CD4-positive, alpha-beta memory T cell (primary cell): Measurements from ENCODE around the gene PCGF1. TPM values are rescaled to one million over a fixed set of nuclear protein-coding genes. Genes with fewer than 3 reads are reported as not detected.
A peak's percentile ranks its signal among the peaks of the same experiment; 100 is the strongest.

Source experiments
- CTCF ChIA-PET: fragments of 350-600 bp; sonication (Branson Sonifier 250); formaldehyde crosslinking; loops from one replicate; lab custom pipeline; 2021; ENCODE audit warnings: inconsistent platforms; ENCODE audit not compliant: partially characterized antibody; lab: Charles Lee
- POLR2A ChIA-PET: fragments of 350-600 bp; sonication (Branson Sonifier 250); formaldehyde crosslinking; loops from one replicate; lab custom pipeline; 2021; ENCODE audit not compliant: partially characterized antibody; lab: Charles Lee
- DNase-seq, 5 donors: peaks; one replicate each; pipeline versions ENCODE4 v3.0.0 to v3.0.0-alpha.2; 2020 to 2022; ENCODE audit warnings: mixed read lengths in 1 of 5
- H3K27ac ChIP-seq: one replicate; pipeline ENCODE4 v1.7.0; 2013; ENCODE audit warnings: low read depth, low read length
- H3K27me3 ChIP-seq: 2 replicates; pipeline ENCODE4 v1.7.0; 2013; ENCODE audit warnings: mild to moderate bottlenecking, low read length, moderate library complexity; ENCODE audit not compliant: insufficient read depth
- H3K36me3 ChIP-seq: 2 replicates; pipeline ENCODE4 v1.7.0; 2013; ENCODE audit warnings: mild to moderate bottlenecking, low read length, moderate library complexity; ENCODE audit not compliant: insufficient read depth
- H3K4me1 ChIP-seq: 2 replicates; pipeline ENCODE4 v1.7.0; 2013; ENCODE audit warnings: mild to moderate bottlenecking, low read length, moderate library complexity; ENCODE audit not compliant: insufficient read depth
- H3K4me3 ChIP-seq, 2 donors: one replicate each; pipeline ENCODE4 v1.7.0; 2013; ENCODE audit warnings: low read length in 2 of 2, mild to moderate bottlenecking in 1 of 2
- H3K9me3 ChIP-seq, 2 donors: one replicate each; pipeline ENCODE4 v1.7.0; 2013; ENCODE audit warnings: low read length in 2 of 2, control low read depth in 1 of 2; ENCODE audit not compliant: control insufficient read depth in 1 of 2
- H3K27ac Mint-ChIP-seq, 7 donors: one replicate each; pipeline ENCODE4 v1.8.0; 2020 to 2021; ENCODE audit warnings: mixed read lengths in 7 of 7, mild to moderate bottlenecking in 6 of 7, inconsistent platforms in 3 of 7, moderate library complexity in 3 of 7
- H3K27me3 Mint-ChIP-seq, 2 donors: one replicate each; pipeline ENCODE4 v1.8.0; 2020 to 2021; ENCODE audit warnings: mixed read lengths in 2 of 2
- H3K36me3 Mint-ChIP-seq, 2 donors: one replicate each; pipeline ENCODE4 v1.8.0; 2020 to 2021; ENCODE audit warnings: mixed read lengths in 2 of 2, inconsistent platforms in 1 of 2, mild to moderate bottlenecking in 1 of 2
- H3K4me1 Mint-ChIP-seq, 4 donors: one replicate each; pipeline ENCODE4 v1.8.0; 2020 to 2021; ENCODE audit warnings: mixed read lengths in 4 of 4, mild to moderate bottlenecking in 1 of 4
- H3K4me3 Mint-ChIP-seq, 8 donors: one replicate each; pipeline ENCODE4 v1.8.0; 2020 to 2021; ENCODE audit warnings: mixed read lengths in 8 of 8, mild to moderate bottlenecking in 7 of 8, moderate library complexity in 6 of 8, inconsistent platforms in 3 of 8
- H3K9me3 Mint-ChIP-seq, 8 donors: one replicate each; pipeline ENCODE4 v1.8.0; 2020 to 2021; ENCODE audit warnings: mixed read lengths in 8 of 8, mild to moderate bottlenecking in 5 of 8, inconsistent platforms in 3 of 8, moderate library complexity in 1 of 8
- intact Hi-C: fragments of 100-400 bp; cut with micrococcal nuclease; formaldehyde crosslinking; loops from one replicate; pipeline ENCODE4 v1.15.1; 2023
- polyA plus RNA-seq, 2 donors: library from polyadenylated mRNA; unstranded; fragments of 300-500 nt; fragmentation: Illumina TruSeq; gene quantifications; one replicate each; pipeline ENCODE4 v1.2.3, GENCODE V29; 2021
- total RNA-seq, 2 experiments: library from RNA; stranded (reverse); gene quantifications; one replicate each; pipeline ENCODE4 v1.2.3, GENCODE V29; 2021

Gene PCGF1
- total and polyA plus RNA-seq, 4 experiments from 2014 or later: 10.4 to 42.2 (median 23.9) TPM

DNA sequence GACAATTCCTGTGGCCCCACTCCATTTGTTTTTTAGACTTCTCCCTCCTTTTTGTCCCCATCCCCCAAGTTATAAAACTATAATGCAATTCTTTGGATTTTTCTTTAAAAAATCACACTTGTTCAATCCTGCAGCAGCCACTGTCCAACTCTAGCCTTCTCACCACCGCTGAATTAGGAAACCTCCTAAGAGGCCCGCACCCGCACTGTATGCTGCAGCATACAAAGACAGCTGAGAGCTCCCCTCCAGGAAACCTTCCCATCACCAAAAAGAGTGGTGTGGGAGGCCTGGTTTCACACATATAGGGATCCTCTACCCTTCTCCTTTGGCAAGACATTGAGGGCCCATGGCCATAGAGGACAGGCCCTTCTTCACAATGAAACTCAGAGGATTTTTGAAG, 2.9 kb downstream of the PCGF1 start:
- H3K27ac Mint-ChIP-seq: peak overlapping the region in 1 of 7 donors; percentile 15
- Histone ChIP-seq H3K4me1 (peaks cover 41% of the 10 kb centered on the region), H3K27ac (no peak overlapping the region), H3K27me3 (peaks cover 35% of the 10 kb centered on the region), H3K9me3 (no peaks in the 10 kb centered on the region), H3K4me3 (no peak overlapping the region), H3K36me3 (peaks cover 15% of the 10 kb centered on the region)
- H3K4me1 Mint-ChIP-seq: peaks cover 18 to 84% (median 51%) of the 10 kb centered on the region in 4 donors
- H3K9me3 Mint-ChIP-seq: peaks cover 0 to 4% (median 0%) of the 10 kb centered on the region in 8 donors
- CTCF ChIA-PET: interaction anchor here (1.0 to 2.1 kb wide), 2 partner anchors 17 to 26 kb away, joined by 3 to 17 read pairs; partner anchors contain the start of genes AUP1 and HTRA2
- intact Hi-C loops: no loop called here
- POLR2A ChIA-PET: interaction anchor here (1.2 to 8.0 kb wide), 8 partner anchors 13 to 50 kb away, joined by 3 to 60 read pairs (median 12); partner anchors contain the start of genes AUP1, CCDC142, DQX1 and HTRA2
- DNase-seq: no peak
- peaks cover 30 to 34% of the 10 kb centered on the region in 2 donors for H3K36me3 Mint-ChIP-seq
- peaks cover 16 to 63% of the 10 kb centered on the region in 2 donors for H3K27me3 Mint-ChIP-seq
- peak overlapping the region in 7 of 8 donors; percentile 2 to 78 (median 49) for H3K4me3 Mint-ChIP-seq

DNA sequence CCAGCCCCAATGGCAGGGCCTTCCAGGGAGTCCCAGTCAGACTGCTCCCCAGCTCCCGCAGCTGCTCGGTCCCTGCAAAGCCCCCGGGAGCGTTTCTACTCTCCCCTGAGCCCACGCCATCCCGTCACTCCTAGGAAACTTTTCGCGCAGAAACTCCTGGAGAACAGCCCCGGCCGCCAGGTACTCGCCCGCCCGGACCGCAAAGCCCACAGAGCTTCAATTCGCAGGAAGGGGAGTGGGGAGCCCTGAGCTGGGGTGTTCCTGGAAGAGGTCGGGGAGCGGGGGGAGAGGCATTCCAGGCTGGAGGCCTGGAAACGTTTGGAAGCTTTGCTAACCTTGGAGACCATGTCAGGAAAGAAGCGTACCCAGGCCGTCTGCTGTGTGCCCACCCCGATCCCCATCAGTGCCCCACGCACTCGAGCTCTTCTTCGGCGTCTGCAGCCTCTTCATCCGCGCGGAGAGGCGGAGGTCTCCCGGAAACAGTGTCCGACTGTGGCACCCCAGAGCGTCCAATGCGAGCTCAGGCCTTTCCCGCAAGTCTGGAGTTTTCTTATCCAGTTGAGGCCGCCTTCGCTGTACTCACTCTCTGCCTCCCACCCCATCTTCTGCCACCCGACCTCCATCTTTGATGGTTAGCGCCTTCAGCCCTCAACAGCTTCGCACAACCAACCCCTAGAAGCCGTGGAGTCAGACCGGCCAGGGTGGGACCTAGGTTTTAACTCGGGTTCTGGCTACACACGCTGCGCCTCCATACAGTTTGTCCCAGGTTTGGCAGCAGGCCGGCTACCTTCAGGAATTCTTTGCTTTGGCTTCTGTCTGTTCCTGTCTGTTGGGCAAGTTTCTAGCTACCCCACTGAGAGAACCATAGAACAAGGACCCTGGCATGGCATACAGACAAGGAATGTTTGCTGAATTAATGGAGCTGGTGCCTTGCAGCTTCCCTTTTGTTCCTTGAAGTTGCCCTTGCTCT, 3.7 kb downstream of the PCGF1 start:
- H3K27me3 Mint-ChIP-seq: peaks cover 20 to 68% of the 10 kb centered on the region in 2 donors
- H3K27ac Mint-ChIP-seq: peak overlapping the region in 2 of 7 donors; percentile 54 to 60
- DNase-seq: no peak
- Histone ChIP-seq H3K4me3 (peak overlapping the region in 1 of 2 donors; percentile 49), H3K27ac (no peak overlapping the region), H3K36me3 (peaks cover 15% of the 10 kb centered on the region), H3K27me3 (peaks cover 36% of the 10 kb centered on the region), H3K9me3 (no peaks in the 10 kb centered on the region), H3K4me1 (peaks cover 49% of the 10 kb centered on the region)
- peaks cover 0 to 4% (median 0%) of the 10 kb centered on the region in 8 donors for H3K9me3 Mint-ChIP-seq
- H3K36me3 Mint-ChIP-seq: peaks cover 30 to 34% of the 10 kb centered on the region in 2 donors
- POLR2A ChIA-PET: interaction anchor here (1.1 to 8.0 kb wide), 10 partner anchors 10 to 49 kb away, joined by 3 to 60 read pairs (median 8); partner anchors contain the start of genes AUP1, CCDC142, DQX1 and HTRA2
- intact Hi-C loops: no loop called here
- CTCF ChIA-PET: interaction anchor here (0.8 to 2.1 kb wide), 5 partner anchors 18 to 47 kb away, joined by 3 to 17 read pairs (median 4); partner anchors contain the start of genes AUP1, CCDC142, HTRA2 and TTC31
- peaks cover 23 to 90% (median 56%) of the 10 kb centered on the region in 4 donors for H3K4me1 Mint-ChIP-seq
- peak overlapping the region in 7 of 8 donors; percentile 55 to 79 (median 74) for H3K4me3 Mint-ChIP-seq

DNA sequence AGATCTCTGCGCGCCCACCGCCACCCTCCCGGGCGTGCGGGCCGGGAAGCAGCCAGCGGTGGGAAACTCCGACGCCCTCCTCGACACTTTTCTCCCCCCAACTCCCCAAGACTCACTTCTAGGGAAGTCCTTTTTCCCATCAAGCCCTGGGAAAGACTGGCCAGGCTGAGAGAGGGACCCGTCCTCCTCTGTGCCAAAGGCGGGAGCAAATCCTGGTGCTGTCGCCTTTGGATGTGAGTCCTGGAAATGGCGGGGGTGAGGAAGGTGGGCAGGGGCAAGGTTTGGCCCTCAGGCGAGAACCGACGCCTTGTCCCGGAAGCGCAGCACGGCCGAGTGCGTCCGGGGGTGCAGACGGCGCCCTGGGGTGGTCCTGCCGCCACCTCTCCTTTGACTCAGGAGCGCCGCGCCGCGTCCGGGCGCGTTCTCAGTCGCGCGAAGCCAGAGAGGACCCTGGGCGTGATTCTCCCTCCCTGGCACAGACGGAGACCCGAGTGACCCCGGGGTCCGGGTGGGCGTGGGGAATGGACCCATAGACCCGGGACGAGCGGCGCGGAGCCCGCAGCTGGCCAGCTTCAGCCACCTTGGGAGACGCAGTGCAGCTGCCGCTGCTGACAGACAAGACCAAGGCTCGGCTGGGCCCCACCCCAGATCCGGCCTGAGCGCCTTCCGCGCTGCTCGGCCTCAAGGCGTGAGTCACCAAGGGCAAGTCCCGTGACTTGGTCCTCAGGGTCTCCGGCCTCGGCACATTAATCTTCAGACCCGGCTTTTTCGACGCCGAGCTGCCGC, 4.6 kb downstream of the PCGF1 start:
- peaks cover 15% of the 10 kb centered on the region for H3K36me3 ChIP-seq
- H3K27ac Mint-ChIP-seq: peak overlapping the region in 2 of 7 donors; percentile 54 to 60
- peak in 1 of 5 donors; percentile 35 for DNase-seq
- ChIA-PET POLR2A (interaction anchor here (1.1 to 8.0 kb wide), 7 partner anchors 9 to 45 kb away, joined by 3 to 60 read pairs (median 14); partner anchors contain the start of genes AUP1, CCDC142, HTRA2 and MRPL53), CTCF (interaction anchor here (0.8 to 2.1 kb wide), 4 partner anchors 20 to 46 kb away, joined by 3 to 17 read pairs (median 5); partner anchors contain the start of genes AUP1, CCDC142, HTRA2 and TTC31)
- peaks cover 20 to 90% (median 55%) of the 10 kb centered on the region in 4 donors for H3K4me1 Mint-ChIP-seq
- intact Hi-C loops: no loop called here
- H3K9me3 Mint-ChIP-seq: peaks cover 0 to 4% (median 0%) of the 10 kb centered on the region in 8 donors
- peaks cover 51% of the 10 kb centered on the region for H3K4me1 ChIP-seq
- H3K4me3 Mint-ChIP-seq: peak overlapping the region; percentile 55 to 79 (median 74)
- H3K27me3 Mint-ChIP-seq: peaks cover 24 to 74% of the 10 kb centered on the region in 2 donors
- peak overlapping the region in 1 of 2 donors; percentile 49 for H3K4me3 ChIP-seq
- H3K27ac ChIP-seq: no peak overlapping the region
- no peaks in the 10 kb centered on the region for H3K9me3 ChIP-seq
- H3K27me3 ChIP-seq: peaks cover 36% of the 10 kb centered on the region
- peaks cover 30 to 33% of the 10 kb centered on the region in 2 donors for H3K36me3 Mint-ChIP-seq

DNA sequence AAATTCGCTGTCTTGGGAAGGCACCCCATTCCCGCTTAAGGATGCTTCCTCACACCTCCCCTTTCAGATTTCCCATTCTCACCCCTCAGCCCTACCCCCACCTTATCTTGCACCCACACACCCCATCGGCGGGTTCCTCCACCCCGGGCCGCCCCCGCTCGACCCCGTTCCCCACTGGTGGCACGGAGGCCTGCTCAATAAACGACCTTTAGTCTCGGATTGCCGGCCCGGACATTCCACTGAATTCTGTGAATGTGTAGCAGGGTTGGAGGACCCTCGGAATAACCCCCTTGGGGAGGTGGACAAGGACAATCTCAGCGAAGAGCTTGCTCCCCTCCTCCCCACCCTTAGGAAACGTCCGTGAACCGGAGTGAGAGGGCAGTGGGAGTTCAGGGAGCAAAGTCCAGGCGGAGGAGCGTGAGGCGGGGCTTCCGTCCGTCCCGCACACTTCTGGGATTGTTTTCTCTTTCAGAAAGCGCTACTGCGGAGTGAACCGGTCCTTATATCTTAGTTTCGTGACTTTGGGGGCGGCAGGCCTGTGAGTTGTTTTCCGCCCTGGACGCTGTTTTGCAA, 5.3 kb downstream of the PCGF1 start:
- Histone ChIP-seq H3K36me3 (peaks cover 15% of the 10 kb centered on the region), H3K4me3 (no peak overlapping the region), H3K27ac (no peak overlapping the region), H3K4me1 (peaks cover 53% of the 10 kb centered on the region), H3K9me3 (no peaks in the 10 kb centered on the region), H3K27me3 (peaks cover 38% of the 10 kb centered on the region)
- Mint-ChIP-seq H3K36me3 (peaks cover 26% of the 10 kb centered on the region in 2 donors), H3K4me3 (peak overlapping the region; percentile 60 to 83 (median 74)), H3K27ac (peak overlapping the region in 2 of 7 donors; percentile 59 to 65), H3K9me3 (peaks cover 0 to under 1% (median 0%) of the 10 kb centered on the region in 8 donors), H3K4me1 (peaks cover 20 to 87% (median 55%) of the 10 kb centered on the region in 4 donors), H3K27me3 (peaks cover 24 to 68% of the 10 kb centered on the region in 2 donors)
- POLR2A ChIA-PET: interaction anchor here (1.1 to 8.0 kb wide), 5 partner anchors 14 to 29 kb away, joined by 3 to 60 read pairs (median 26); partner anchors contain the start of genes AUP1, CCDC142, HTRA2 and MRPL53
- intact Hi-C loops: no loop called here
- no peak for DNase-seq
- CTCF ChIA-PET: interaction anchor here (1.2 kb wide), 1 partner anchor 19 kb away, joined by 5 read pairs; the partner anchor contains the start of genes CCDC142 and TTC31

DNA sequence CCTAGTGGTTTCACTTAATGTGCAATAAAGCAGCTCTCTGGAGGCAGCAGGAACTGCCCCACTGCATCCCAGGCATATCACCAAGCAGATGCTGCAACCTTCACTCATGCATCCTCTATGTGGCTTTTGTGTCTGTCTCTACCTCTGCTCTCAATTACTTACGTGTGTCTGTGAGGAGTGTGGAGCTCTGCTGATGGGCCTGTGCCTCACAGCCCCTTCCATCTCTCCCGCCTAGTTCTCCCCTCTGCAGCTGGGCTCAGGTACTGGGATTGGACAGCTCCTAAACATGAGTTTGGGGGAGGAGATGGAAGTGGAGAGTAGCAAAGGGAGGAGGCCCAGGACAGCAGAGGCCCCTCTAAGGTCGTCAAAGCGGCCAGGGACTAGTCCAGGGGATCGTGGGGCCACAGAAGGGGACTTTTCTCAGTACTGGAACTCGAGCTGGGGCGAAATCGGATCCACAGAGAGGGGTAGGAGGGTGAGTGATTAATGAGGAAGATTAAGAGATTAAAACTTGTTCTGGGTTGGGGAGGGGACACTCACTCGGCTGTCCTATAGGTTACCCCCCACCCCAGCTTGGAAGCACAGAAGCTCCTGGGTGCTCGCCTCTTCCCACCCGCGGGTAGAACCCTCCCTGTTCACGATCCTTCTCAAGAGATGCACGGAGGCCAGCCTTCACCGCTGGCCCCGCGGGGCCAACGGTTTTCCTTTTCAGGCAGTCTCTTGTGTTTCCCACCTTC, 6.0 kb downstream of the PCGF1 start:
- peak overlapping the region in 1 of 7 donors; percentile 59 for H3K27ac Mint-ChIP-seq
- H3K27me3 Mint-ChIP-seq: peaks cover 24 to 62% of the 10 kb centered on the region in 2 donors
- no peak for DNase-seq
- Histone ChIP-seq H3K9me3 (no peaks in the 10 kb centered on the region), H3K4me1 (peaks cover 48% of the 10 kb centered on the region), H3K27ac (no peak overlapping the region), H3K27me3 (peaks cover 41% of the 10 kb centered on the region), H3K36me3 (peaks cover 15% of the 10 kb centered on the region), H3K4me3 (no peak overlapping the region)
- peaks cover 15 to 80% (median 49%) of the 10 kb centered on the region in 4 donors for H3K4me1 Mint-ChIP-seq
- peak overlapping the region in 6 of 8 donors; percentile 56 to 83 (median 61) for H3K4me3 Mint-ChIP-seq
- ChIA-PET CTCF (interaction anchor here (0.9 to 1.3 kb wide), 4 partner anchors 18 to 84 kb away, joined by 3 to 5 read pairs (median 4); partner anchors contain the start of genes CCDC142 and TTC31), POLR2A (interaction anchor here (0.9 to 8.0 kb wide), 6 partner anchors 12 to 28 kb away, joined by 3 to 28 read pairs (median 8); partner anchors contain the start of genes AUP1, CCDC142, HTRA2 and MRPL53)
- H3K9me3 Mint-ChIP-seq: no peaks in the 10 kb centered on the region
- intact Hi-C loops: no loop called here
- peaks cover 19 to 20% of the 10 kb centered on the region in 2 donors for H3K36me3 Mint-ChIP-seq
